Omental fat pad (tissue), 4 donors: Measurements from ENCODE around the gene CPXM1. TPM values are rescaled to one million over a fixed set of nuclear protein-coding genes. Genes with fewer than 3 reads are reported as not detected.
A peak's percentile ranks its signal among the peaks of the same experiment; 100 is the strongest.

Source experiments
- ATAC-seq: fragments of 150-250 bp; one replicate; pipeline ENCODE4 v1.9.1; 2016; ENCODE audit warnings: mild to moderate bottlenecking, moderate library complexity; ENCODE audit not compliant: low FRiP score
- DNase-seq: peaks from one replicate; pipeline ENCODE4 v3.0.0-alpha.2; 2019; ENCODE audit warnings: low spot score
- total RNA-seq, 4 donors: library from RNA; depleted of rRNA; stranded (reverse); fragments of >200 nt; gene quantifications; one replicate each; pipeline ENCODE4 v1.1.0, GENCODE V29; 2016
- TF ChIP-seq, protein P1 (sequence below), 3 donors: fragments of 450-650 bp; IDR thresholded peaks; one replicate each; pipeline ENCODE4 v1.5.1; 2016 to 2017; ENCODE audit warnings: antibody characterized with exemption in 3 of 3, mild to moderate bottlenecking in 3 of 3, moderate library complexity in 2 of 3

The CPXM1 gene
- total RNA-seq, 4 donors from 2014 or later = 22.1 to 74.1 (median 32.3) TPM

DNA sequence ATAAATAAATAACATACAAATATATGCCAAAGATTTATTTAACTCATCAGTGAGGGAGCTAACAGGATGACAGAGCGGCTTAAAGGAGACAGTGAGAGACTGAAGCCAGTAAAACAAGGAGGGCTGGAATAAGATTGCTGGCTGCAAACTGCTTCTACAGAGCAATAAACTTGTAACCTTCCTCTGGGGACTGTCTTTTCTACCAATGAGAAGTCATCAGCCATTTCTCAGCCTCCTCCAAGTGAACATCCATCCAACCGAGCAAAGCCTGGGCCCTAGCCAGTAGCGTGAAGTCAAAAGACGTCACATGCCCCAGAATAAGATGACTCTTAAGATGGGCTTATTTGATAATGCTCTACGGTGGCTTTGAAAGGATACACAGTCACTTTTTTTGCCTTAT lies 42.5 kb downstream of the CPXM1 start:
- DNase-seq = no peak
- ATAC-seq = no peak
- TF ChIP-seq, protein P1, sequence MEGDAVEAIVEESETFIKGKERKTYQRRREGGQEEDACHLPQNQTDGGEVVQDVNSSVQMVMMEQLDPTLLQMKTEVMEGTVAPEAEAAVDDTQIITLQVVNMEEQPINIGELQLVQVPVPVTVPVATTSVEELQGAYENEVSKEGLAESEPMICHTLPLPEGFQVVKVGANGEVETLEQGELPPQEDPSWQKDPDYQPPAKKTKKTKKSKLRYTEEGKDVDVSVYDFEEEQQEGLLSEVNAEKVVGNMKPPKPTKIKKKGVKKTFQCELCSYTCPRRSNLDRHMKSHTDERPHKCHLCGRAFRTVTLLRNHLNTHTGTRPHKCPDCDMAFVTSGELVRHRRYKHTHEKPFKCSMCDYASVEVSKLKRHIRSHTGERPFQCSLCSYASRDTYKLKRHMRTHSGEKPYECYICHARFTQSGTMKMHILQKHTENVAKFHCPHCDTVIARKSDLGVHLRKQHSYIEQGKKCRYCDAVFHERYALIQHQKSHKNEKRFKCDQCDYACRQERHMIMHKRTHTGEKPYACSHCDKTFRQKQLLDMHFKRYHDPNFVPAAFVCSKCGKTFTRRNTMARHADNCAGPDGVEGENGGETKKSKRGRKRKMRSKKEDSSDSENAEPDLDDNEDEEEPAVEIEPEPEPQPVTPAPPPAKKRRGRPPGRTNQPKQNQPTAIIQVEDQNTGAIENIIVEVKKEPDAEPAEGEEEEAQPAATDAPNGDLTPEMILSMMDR (IDR thresholded peaks at IDR 0.05) = no peak

DNA sequence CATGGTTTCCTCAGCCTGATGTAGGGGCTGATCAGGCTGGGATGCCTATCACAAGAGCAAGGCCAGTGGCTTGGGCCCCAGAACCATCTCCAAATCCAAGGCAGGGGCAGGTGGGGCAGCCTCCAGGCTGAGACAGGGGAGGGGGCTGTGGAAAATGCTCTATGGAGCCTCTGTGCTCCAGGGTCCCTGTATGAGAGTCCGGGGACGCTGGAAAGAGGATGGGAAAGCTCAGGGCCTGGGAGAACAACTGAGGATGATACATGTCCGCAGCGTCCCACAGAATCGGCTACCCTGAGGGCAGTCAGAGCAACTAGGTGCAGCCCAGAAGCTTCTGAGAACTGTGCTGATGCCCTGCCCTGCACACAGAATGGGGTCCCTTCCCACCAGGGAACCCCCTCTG lies 43.4 kb downstream of the CPXM1 start:
- TF ChIP-seq, protein P1 (IDR thresholded peaks at IDR 0.05) = no peak
- ATAC-seq (no peak), DNase-seq (no peak)

DNA sequence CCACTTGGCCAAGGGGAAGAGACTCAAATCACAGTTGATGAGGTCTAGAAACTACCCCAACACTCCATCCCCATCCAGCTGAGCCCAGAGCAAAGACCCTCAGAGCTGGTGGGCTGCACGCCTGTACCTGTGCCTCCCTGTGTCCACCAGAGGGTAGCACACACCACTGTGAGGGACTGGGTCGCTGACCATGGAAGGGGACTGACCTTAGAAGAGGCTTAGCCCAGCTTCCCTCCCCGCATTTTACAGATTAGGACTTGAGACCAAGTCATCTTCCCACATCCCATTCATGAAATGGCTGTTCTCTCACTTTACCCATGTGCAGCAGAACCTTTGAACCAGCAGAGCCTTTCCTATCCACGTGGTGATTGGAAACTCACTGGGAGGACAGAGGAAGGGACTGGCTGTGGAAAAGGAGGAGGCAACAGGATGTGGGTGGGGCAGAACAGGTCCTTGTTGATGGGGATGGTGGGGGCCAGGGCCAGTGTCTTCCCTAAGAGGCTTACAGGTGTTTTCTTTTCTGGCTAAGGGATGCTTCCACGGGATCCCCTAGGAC lies 44.3 kb downstream of the CPXM1 start:
- DNase-seq = no peak
- TF ChIP-seq, protein P1 (IDR thresholded peaks at IDR 0.05) = peak in 1 of 3 donors; percentile 24
- ATAC-seq = peak; percentile 17

DNA sequence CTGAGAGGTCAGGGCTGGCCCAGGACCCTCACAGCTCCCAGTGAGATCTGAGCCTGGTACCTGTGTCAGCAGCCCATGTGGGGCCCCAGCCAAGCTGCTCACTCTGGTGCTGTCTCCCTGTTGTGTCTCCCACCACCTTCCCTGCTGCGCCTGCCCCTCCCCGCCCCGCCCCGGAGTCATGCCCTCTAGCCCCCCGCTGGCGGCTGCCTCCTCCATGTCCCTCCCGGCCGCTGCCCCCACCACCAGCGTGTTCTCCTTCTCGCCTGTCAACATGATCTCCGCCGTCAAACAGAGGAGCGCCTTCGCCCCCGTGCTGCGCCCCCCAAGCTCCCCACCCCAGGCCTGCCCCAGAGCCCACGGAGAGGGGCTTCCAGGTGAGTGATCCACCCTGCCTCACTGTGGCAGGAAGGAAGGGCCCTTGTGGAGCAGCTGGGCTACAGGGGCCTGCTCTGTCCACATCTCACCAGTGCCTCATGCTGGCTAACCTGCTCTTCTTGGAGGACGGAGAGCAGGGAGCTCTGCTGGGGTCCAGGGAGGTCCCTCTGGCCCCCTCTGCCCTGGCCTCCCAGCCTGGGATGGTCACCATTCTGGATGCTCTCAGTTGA lies 44.9 kb downstream of the CPXM1 start:
- no peak for ATAC-seq
- TF ChIP-seq, protein P1 (IDR thresholded peaks at IDR 0.05) = no peak
- DNase-seq = no peak

DNA sequence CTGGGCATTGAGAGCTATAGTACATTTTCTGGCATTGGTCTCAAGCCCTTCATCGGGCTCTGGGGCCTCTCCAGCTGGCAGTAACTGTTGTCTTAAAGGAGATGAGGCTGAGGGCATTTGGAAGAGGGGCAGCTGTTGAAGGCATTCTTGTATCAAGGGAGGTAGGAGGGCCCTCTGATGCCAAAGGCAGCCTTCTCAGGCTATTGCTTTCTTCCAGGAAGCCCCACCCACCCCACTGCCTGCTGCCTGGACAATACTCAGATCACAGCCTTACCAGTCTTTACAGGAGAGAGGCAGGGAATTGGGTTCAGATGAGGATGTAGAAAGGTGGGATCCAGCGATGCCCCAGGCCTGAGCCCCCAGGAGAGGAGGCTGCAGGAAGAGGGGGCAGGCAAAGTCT lies 46.0 kb downstream of the CPXM1 start:
- DNase-seq (no peak), ATAC-seq (no peak)
- TF ChIP-seq, protein P1 (IDR thresholded peaks at IDR 0.05) = no peak

DNA sequence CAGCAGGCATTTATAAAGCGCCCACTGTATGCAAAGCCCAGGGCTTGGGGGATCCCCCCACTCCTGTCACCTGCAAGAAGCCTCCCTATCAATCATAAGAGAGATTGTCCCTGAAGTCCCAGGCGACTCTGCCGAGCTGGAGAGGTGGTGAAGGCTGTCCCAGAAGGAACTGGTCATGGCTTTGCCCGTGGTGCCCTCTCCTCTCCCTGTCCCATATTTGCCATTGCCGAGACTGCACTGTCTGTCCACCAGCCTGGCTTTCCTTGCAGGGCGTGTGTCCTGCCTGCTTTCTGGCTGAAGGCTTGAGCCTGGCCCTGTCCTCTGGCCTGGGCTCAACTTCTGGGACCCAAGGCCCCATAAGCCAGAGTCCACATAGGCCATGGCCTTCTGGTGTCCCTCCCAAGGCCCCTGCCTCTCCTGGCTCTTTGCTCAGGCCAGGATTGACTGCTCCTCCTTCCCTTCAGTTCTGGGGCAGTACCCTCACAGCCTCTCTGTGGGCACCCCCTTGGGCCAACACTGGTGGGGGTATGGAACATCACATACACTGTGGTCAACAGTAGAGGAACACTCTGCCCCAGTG lies 46.9 kb downstream of the CPXM1 start:
- TF ChIP-seq, protein P1 (IDR thresholded peaks at IDR 0.05) = no peak
- ATAC-seq = no peak
- no peak for DNase-seq
